Measurements from ENCODE around the gene ADGRD2.

Gene ADGRD2

DNA sequence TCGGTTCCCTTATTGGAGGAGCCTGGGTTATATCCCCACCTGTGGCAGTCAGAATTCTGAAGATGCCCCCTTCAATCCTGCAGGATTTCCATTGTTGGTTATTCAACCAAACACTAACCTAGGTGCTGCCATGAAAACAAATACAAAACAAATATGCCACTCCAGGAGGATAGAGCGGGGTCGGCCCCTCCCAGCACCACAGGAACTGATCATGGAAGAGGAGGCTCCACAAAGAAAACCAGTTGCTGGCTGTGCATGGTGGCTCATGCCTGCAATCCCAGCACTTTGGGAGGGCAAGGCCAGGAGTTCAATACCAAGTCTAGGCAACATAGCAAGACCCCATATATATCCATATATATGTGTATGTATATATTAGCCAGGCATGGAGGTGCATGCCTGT is 13.2 kb upstream of the ADGRD2 start:
- no peak for DNase-seq (ENCODE audit: low read depth)

DNA sequence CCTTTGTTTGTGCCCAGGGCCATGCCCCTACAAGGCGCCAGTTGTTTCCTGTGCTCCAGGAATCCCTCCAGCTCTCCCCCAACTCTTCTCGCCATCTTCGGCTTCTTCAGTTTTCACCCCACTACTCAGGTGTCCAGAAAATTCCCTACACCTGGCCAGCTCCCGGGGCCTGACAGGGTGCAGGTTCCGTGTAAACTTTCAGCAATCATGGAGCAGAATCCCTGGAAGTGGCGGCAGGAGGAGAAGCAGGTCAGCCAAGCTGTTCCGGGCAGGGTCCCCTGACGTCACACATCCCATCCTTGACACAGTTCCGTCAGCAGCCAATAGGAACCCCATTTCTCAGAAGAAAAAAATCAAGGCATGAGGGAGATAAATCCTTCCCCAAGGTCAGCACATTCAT is 12.2 kb upstream of the ADGRD2 start:
- no peak for DNase-seq (ENCODE audit: low read depth)

GRCh38 chr9:124439086-124439485 is 11.2 kb upstream of the ADGRD2 start:
- DNase-seq (ENCODE audit: low read depth) = no peak

DNA sequence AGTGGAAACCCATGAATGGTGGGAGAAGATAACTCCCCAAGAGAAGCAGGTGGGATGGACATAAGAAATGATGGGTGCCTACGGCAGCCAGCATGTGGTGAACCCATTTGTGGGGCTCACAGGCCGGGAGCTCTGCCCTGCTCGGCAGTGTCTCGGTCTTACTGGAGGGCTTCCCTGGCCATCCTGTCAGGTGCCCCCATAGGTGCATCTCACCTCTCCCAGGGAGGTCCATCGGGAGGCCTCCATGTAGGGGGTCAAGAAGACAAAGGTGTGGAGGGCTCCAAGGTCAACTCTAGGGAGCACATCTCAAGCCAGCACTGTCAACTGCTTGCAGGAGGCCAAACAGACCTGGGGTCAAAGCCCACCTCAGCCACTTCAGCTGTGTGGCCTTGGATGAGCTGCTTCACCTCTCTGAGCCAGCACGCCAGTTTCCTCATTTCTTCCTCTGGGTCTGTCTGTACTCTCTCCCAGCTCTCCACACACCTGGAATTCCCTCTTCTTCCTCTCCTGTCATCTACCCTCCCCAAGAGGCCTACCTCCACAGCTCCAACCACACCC is 10.5 kb upstream of the ADGRD2 start:
- DNase-seq (ENCODE audit: low read depth) = no peak

GRCh38 chr9:124440786-124441185 is 9.5 kb upstream of the ADGRD2 start:
- DNase-seq (ENCODE audit: low read depth) = no peak

- no peak for DNase-seq (ENCODE audit: low read depth)
Measured at GRCh38 chr9:124441291-124441690, 9.0 kb upstream of the ADGRD2 start.

GRCh38 chr9:124442379-124442778 is 7.9 kb upstream of the ADGRD2 start:
- DNase-seq (ENCODE audit: low read depth) = no peak

DNA sequence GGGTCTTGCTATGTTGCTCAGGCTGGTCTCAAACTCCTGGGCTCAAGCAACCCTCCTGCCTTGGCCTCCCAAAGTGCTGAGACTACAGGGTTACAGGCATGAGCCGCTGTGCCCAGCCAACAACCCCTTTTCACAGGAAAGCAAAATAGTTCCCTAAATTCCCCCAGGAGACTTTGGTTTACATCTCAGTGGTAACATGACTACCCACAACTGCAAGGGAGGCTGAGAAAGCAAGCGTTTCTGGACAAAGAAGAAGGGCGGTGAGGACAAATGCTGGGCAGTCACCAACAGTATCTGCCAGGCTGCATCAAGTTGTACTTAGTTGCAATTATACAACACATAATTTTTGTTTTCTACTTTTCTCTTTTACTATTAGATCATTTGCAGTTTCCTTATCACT is 7.4 kb upstream of the ADGRD2 start:
- DNase-seq (ENCODE audit: low read depth) = no peak

GRCh38 chr9:124443625-124444024 is 6.6 kb upstream of the ADGRD2 start:
- no peak for DNase-seq (ENCODE audit: low read depth)

DNA sequence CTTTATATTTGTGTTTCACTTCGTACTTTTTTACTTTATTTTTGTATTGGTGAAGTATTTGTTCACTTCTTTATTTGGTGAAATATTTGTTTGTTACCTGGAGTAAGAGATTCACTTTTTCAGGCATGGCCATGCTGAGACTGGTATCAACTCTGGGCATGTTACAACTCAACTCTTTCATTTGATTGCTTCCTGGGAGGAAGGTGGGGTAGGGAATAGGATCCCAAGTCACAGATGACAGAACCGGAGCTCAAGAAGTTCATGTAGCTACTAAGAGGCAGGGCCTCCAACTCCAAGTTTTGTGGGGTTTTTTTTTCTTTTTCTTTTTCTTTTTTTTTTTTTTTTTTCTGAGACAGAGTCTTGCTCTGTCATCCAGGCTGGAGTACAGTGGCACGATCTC is 6.1 kb upstream of the ADGRD2 start:
- no peak for DNase-seq (ENCODE audit: low read depth)

DNA sequence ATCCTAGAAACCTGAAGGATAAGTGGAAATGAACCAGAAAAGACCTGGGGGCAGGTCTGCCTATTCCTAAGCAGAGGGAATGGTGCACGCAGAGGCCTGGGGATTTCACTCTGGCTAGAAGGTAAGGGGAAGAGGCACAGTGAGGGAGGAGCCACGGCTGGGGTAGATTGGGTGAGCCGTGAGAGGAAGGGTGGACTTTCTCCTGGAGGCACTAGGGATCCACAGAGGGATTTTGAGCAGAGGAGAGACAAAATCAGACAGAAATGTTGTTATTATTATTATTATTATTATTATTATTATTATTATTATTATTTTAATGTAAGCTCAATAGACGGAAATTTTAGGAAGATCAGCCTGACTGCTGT is 3.0 kb upstream of the ADGRD2 start:
- no peak for DNase-seq (ENCODE audit: low read depth)

DNA sequence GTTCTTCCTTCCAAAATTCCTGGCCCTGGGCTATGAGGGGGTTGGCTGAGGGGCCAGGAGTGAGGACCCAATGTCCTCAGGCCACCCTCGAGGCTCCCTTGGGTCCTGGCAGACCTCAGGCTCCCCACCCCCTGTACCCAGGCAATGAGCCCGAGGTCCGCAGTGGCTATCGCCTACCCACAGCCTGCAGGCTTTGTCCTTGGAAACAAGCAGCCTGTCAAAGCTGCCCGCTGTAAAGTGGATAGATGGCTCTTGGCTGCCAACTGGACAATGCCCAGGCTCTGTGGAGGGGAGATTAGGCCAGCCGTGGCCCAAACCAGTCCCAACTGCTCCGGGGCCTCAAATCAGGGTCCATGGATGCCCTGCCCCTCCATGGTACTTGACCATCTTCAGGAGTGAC is 2.2 kb upstream of the ADGRD2 start:
- DNase-seq (ENCODE audit: low read depth) = no peak

GRCh38 chr9:124449381-124450151 is 685 bp upstream of the ADGRD2 start:
- no peak for DNase-seq (ENCODE audit: low read depth)

DNA sequence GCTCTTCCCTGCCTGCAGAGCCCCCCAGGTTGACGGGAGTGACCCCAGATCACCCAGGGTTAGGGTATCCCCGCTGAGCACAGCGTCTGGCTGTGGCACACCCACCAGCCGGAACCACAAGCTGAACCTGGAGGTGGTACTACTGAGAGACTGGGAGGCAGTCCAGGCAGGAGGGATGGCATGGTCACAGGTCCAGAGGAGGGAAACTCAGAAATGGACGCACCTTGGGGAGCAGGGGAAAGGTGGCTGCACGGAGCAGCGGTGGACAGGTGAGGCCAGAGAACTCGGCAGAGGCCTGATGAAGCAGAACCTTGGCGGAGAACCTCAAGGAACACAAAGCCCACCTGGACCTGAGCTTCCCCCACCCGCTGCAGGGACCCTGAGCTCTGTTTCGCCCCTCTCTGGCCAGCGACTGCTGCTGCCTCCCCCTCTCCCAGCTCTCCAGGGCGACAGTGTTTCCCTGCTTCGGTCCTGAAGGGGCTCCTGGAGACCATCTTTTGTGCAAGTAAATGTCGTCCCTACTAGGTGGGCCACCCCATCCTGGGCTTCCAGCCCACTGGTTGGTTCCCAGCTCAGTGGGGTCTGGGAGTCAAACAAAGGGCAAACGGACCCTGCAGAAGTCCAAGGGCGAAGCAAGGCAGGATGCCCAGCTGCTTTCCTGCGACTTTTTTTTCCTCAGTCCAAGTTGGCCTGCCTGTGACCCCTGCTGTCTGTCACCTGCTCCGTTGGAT is 845 bp downstream of the ADGRD2 start:
- DNase-seq (ENCODE audit: low read depth) = no peak

DNA sequence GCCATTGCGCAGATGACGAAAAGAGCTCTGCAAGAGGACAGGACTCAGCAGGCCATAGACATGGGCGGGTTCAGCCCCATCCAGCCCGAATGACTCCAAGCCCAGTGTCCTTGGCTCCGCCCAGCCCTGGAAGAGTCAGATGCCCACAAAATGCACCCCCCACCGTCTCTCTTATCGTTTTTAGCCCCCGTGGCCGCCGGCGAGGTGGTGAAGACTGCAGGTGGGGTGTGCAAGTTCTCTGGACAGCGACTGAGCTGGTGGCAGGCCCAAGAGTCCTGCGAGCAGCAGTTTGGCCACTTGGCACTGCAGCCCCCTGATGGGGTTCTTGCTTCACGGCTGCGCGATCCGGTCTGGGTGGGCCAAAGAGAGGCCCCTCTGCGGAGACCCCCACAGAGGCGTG is 2.1 kb downstream of the ADGRD2 start:
- no peak for DNase-seq (ENCODE audit: low read depth)

GRCh38 chr9:124452841-124453585 is 2.8 kb downstream of the ADGRD2 start:
- DNase-seq (ENCODE audit: low read depth) = no peak

- DNase-seq (ENCODE audit: low read depth) = no peak
Measured at GRCh38 chr9:124453586-124454191, 3.4 kb downstream of the ADGRD2 start.

DNA sequence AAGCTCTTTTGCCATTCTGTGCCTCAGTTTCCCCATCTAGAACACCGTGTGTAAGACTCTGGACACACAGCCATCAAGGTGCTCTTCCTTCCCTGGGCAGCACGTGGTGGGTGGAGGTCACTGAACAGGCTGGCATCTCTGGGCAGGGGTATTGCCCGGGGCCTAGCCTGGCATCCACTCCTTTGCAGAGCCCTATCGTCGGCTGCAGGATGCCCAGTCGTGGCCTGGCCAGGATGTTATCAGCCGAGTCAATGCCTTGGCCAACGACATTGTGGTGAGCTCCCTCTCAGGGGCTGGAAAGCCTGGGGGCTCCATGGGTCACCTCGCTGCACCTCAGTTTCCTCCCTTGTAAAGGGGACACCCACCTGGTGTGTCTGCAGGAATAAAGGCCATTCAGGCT is 4.0 kb downstream of the ADGRD2 start:
- DNase-seq (ENCODE audit: low read depth) = no peak

DNA sequence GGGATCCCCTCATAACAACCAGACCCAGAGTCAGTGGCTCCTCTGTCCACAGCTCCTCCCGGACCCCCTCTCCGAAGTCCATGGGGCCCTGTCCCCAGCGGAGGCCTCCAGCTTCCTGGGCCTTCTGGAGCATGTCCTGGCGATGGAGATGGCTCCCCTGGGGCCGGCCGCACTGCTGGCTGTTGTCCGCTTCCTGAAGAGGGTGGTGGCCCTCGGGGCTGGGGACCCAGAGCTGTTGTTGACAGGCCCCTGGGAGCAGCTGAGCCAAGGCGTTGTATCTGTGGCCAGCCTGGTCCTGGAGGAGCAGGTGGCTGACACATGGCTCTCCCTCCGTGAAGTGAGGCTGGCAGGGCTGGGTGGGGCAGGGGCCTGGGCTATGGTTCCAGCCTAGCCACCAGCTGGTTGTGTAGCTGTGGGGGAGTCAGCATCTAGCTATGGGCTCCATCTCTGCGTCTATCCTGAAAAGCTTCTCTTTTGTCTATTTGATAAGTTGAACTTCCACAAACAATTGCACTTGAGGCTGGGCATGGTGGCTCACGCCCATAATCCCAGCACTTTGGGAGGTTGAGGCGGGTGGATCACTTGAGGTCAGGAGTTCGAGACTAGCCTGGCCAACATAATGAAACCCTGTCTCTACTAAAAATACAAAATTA is 4.7 kb downstream of the ADGRD2 start:
- no peak for DNase-seq (ENCODE audit: low read depth)

DNA sequence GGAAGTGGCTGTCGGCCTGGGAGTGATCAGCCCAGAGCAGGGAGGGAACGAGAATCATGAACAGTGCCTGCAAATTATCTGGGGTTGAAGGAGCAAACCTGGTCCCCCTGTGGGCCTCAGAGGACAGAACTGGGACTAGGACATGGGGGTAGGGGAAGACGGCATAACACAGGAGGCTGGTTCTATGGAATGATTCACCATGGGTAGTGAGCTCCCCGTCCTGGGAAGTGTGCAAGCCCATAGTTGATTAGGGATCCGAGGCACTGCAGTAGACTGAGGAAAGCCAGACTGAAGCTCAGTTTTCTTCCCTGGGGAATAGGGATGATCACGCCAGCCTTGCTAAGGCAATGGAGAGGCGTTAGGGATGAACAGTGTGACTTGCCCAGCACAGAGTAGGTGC is 5.6 kb downstream of the ADGRD2 start:
- no peak for DNase-seq (ENCODE audit: low read depth)

DNA sequence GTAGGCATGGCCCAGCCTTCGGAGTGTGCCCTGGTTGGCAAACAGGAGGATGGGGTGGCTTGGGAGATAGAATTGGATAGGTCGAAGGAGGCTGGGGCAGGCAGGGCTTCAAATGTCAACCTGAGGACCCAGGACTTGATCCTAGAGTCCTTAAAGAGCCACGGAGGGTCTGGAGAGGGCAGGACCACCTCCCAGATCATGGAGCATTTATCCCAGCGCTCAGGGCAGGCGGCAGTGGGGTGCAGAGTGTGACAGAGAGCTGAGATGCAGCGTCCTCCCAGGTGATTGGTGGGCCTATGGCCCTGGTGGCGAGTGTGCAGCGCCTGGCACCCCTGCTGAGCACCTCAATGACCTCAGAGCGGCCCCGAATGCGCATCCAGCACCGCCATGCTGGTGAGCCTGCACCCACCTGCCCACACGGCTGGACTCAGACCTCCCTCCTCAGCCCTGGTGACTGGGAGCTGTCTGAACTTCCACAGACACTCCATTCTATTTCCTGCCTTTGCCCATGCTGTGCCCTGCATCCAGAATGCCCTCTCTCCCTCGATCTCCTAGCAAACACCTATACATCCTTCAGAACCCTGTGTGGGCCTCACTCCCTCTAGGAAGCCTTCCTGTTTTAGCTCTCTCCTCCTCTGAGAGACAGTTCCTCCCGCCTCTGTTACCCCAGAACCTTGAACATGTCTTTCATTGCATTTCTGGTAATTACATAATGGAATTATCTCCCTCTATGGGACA is 6.3 kb downstream of the ADGRD2 start:
- DNase-seq (ENCODE audit: low read depth) = no peak

Measured in stimulated activated CD8-positive, alpha-beta memory T cell treated with anti-CD3 and anti-CD28 coated beads, Interleukin-4, amount 100 ng/mL, for 24 hours (primary cell).